PFSK-1 (cell line): ENCODE data around the gene EXOSC5.

Experiments used
- FOXP2 ChIP-seq: optimal IDR thresholded peaks from 2 replicates; pipeline ENCODE3; 2011; ENCODE audit warnings: borderline replicate concordance, control low read depth, inconsistent platforms; ENCODE audit not compliant: insufficient read depth; ENCODE audit errors: extremely low read length, extremely low read depth
- POLR2AphosphoS5 ChIP-seq: IDR thresholded peaks from 2 replicates; pipeline ENCODE4 v1.6.1; 2012; ENCODE audit warnings: low read depth, mild to moderate bottlenecking, control low read depth, low read length, moderate library complexity
- SIN3A ChIP-seq: IDR thresholded peaks from 2 replicates; pipeline ENCODE4 v1.6.1; 2012; ENCODE audit warnings: mild to moderate bottlenecking, low read length, moderate library complexity, borderline replicate concordance; ENCODE audit not compliant: insufficient read depth
- TAF1 ChIP-seq: IDR thresholded peaks from 2 replicates; pipeline ENCODE4 v1.6.1; 2012; ENCODE audit warnings: low read length, control low read depth, borderline replicate concordance; ENCODE audit not compliant: insufficient read depth
- TF ChIP-seq, protein P1 (sequence below), 2 experiments: IDR thresholded peaks; 2 replicates each; pipeline versions ENCODE4 v1.6.1 to v1.8.0; 2011 to 2012; ENCODE audit warnings: low read depth in 2 of 2, low read length in 2 of 2, control low read depth in 1 of 2, inconsistent platforms in 1 of 2, mild to moderate bottlenecking in 1 of 2, moderate library complexity in 1 of 2; ENCODE audit not compliant: insufficient read depth in 1 of 2

Gene EXOSC5

DNA sequence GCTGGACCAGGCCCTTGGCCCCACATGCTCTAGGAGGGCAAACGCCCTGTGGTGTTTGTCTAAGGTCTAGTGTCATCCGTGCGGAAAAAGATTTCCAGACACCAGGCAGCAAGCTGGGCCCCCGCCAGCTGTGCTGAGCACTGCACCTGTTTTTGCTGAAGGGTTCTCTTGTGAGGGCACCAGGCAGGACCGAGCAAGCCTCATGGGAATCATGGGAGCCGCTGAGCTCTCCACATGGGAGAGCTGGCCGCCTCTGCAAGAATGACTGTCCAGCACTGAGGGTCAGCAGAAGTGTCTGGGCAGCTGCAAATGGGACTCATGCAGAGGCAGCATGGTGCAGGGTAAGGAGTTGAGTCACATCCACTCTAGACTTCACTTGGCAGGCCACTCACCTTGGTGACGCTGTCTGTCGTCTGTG lies 18.0 kb upstream of the EXOSC5 start:
- no peak for TF ChIP-seq TAF1
- TF ChIP-seq SIN3A: no peak
- no peak for TF ChIP-seq POLR2AphosphoS5
- TF ChIP-seq, protein P1, sequence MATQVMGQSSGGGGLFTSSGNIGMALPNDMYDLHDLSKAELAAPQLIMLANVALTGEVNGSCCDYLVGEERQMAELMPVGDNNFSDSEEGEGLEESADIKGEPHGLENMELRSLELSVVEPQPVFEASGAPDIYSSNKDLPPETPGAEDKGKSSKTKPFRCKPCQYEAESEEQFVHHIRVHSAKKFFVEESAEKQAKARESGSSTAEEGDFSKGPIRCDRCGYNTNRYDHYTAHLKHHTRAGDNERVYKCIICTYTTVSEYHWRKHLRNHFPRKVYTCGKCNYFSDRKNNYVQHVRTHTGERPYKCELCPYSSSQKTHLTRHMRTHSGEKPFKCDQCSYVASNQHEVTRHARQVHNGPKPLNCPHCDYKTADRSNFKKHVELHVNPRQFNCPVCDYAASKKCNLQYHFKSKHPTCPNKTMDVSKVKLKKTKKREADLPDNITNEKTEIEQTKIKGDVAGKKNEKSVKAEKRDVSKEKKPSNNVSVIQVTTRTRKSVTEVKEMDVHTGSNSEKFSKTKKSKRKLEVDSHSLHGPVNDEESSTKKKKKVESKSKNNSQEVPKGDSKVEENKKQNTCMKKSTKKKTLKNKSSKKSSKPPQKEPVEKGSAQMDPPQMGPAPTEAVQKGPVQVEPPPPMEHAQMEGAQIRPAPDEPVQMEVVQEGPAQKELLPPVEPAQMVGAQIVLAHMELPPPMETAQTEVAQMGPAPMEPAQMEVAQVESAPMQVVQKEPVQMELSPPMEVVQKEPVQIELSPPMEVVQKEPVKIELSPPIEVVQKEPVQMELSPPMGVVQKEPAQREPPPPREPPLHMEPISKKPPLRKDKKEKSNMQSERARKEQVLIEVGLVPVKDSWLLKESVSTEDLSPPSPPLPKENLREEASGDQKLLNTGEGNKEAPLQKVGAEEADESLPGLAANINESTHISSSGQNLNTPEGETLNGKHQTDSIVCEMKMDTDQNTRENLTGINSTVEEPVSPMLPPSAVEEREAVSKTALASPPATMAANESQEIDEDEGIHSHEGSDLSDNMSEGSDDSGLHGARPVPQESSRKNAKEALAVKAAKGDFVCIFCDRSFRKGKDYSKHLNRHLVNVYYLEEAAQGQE (IDR thresholded peaks at IDR 0.05; ENCODE audit: insufficient read depth in 1 of 2, low read depth in 2 of 2, low read length in 2 of 2): no peak
- TF ChIP-seq FOXP2: no peak

DNA sequence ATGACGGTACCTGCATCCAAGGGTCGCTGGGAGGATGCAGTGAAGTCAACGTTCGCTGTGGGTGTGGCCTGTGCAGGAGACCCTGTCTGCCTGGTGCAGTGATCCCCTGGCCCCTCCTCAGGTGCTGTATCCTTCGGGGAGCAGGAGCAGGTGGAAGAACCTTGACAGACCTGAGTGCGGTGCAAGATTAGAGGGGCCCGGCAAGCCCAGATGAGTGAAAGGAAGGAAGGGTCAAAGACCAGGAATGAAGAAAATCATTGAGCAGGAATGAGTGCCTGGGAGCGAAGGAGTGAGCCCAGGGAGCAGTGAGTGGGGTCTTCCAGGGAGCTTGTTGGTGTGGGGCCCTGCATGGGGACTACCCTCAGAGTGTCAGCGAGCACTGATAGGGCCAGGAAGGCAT lies 17.3 kb upstream of the EXOSC5 start:
- TF ChIP-seq POLR2AphosphoS5: no peak
- TF ChIP-seq FOXP2: no peak
- TF ChIP-seq, protein P1 (IDR thresholded peaks at IDR 0.05; ENCODE audit: insufficient read depth in 1 of 2, low read depth in 2 of 2, low read length in 2 of 2): no peak
- no peak for TF ChIP-seq TAF1
- TF ChIP-seq SIN3A: no peak

DNA sequence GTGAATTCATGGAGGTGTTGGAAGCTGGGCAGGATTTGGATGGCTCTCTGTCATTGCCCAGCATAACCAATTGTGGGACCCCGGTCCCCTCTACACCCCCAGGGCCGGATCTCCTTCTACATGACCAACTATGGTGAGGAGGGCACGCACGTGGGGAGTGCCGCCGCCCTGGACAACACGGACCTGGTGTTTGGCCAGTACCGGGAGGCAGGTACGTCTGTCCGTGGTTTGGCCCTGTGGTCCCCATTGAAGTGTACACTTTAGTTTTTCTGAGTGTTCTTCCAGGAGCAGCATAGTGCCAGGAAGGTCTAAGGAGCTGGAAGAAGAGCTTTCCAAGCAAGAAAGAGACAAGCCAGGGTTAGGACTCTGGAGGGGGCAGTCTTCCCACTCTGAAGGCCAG lies 16.8 kb upstream of the EXOSC5 start:
- TF ChIP-seq, protein P1 (IDR thresholded peaks at IDR 0.05; ENCODE audit: insufficient read depth in 1 of 2, low read depth in 2 of 2, low read length in 2 of 2): no peak
- TF ChIP-seq SIN3A: no peak
- no peak for TF ChIP-seq TAF1
- no peak for TF ChIP-seq FOXP2
- no peak for TF ChIP-seq POLR2AphosphoS5

DNA sequence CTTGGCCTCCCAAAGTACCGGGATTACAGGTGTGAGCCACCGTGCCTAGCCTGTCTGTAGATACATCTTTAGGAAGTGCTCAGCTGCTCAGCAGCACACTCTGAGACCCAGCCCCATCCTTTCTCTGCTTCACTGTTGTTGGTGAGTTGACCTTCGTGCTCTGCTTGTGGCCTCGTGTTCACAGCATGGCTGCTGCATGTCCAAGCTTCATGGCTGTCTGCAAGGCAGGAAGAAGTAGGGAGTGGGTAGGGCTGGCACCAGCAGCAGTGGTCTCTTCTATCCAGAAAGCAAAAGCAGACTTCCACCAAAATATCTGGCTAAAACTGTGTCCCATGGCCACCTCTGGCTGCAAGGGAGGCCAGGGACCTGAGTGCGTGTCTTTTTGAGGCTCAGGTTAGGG lies 15.8 kb upstream of the EXOSC5 start:
- TF ChIP-seq POLR2AphosphoS5 (no peak), TAF1 (no peak), FOXP2 (no peak), SIN3A (no peak)
- TF ChIP-seq, protein P1 (IDR thresholded peaks at IDR 0.05; ENCODE audit: insufficient read depth in 1 of 2, low read depth in 2 of 2, low read length in 2 of 2): no peak

DNA sequence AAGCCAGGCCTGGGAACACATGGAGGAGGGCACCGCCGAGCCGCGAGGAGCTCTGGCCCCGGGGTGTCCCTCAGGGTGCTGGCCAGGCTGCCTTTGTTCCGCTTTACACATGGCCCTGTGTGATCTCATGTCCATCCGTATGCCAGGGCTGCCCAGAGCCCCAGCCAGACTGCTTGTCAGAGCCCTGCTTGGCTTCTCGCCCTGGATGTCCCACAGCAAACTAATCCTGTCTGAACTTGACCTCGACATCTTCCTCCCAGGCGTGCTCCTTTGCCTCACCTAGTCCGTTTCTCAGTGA lies 14.8 kb upstream of the EXOSC5 start:
- TF ChIP-seq FOXP2 (no peak), POLR2AphosphoS5 (no peak), SIN3A (no peak), TAF1 (no peak)
- TF ChIP-seq, protein P1 (IDR thresholded peaks at IDR 0.05; ENCODE audit: insufficient read depth in 1 of 2, low read depth in 2 of 2, low read length in 2 of 2): no peak
